IMR-90 (cell line): ENCODE data around the gene PADI1. TPM values are rescaled to one million over a fixed set of nuclear protein-coding genes. Genes with fewer than 3 reads are reported as not detected.

Source experiments
- ATAC-seq: fragments of 200-7000 bp; cut with Tn5 transposase; 2 replicates; pipeline ENCODE4 v1.9.1; 2020; ENCODE audit warnings: low read depth, mild to moderate bottlenecking, moderate library complexity
- BruUV-seq: library from RNA; stranded (reverse); fragments of 400-500 nt; replicated peaks from 2 replicates; lab custom pipeline; 2021; lab: Mats Ljungman, UMichigan
- CTCF ChIA-PET: fragments of 300-600 bp; formaldehyde crosslinking; extraction: SDS; loops from one replicate; lab custom pipeline; 2021; ENCODE audit warnings: antibody characterized with exemption; lab: Yijun Ruan, JAX
- POLR2A ChIA-PET: fragments of 300-600 bp; sonication (Branson Sonifier 250); formaldehyde crosslinking; loops from one replicate; lab custom pipeline; 2022; ENCODE audit warnings: antibody characterized with exemption; ENCODE audit not compliant: unreplicated experiment; lab: Charles Lee
- DNase-seq: peaks from one replicate; pipeline ENCODE4 v3.0.0; 2013
- H2AFZ ChIP-seq: replicated peaks from 2 replicates; pipeline ENCODE3; 2013; ENCODE audit warnings: low read length, mild to moderate bottlenecking; ENCODE audit not compliant: poor library complexity
- H2AK5ac ChIP-seq: 2 replicates; pipeline ENCODE4 v1.6.1; 2013; ENCODE audit warnings: low read depth, low read length, inconsistent platforms
- H2AK9ac ChIP-seq: replicated peaks from 2 replicates; pipeline ENCODE3; 2013; ENCODE audit warnings: mild to moderate bottlenecking, low read depth, low read length, moderate library complexity; ENCODE audit not compliant: poor library complexity
- H2BK120ac ChIP-seq: 2 replicates; pipeline ENCODE4 v1.6.1; 2013; ENCODE audit warnings: low read depth, low read length, inconsistent platforms
- H2BK15ac ChIP-seq: 3 replicates; pipeline ENCODE4 v1.6.1; 2013; ENCODE audit warnings: low read depth, low read length, inconsistent platforms
- H2BK20ac ChIP-seq: 2 replicates; pipeline ENCODE4 v1.6.1; 2013; ENCODE audit warnings: low read depth, mild to moderate bottlenecking, inconsistent platforms, low read length, moderate library complexity
- H2BK5ac ChIP-seq: 2 replicates; pipeline ENCODE4 v1.6.1; 2013; ENCODE audit warnings: mild to moderate bottlenecking, low read depth, low read length, inconsistent platforms; ENCODE audit not compliant: poor library complexity, severe bottlenecking
- H3K14ac ChIP-seq: replicated peaks from 2 replicates; pipeline ENCODE4 v1.6.1; 2013; ENCODE audit warnings: low read depth, low read length, inconsistent platforms
- H3K18ac ChIP-seq: 2 replicates; pipeline ENCODE4 v1.6.1; 2013; ENCODE audit warnings: low read depth, low read length, control low read depth
- H3K23ac ChIP-seq: 2 replicates; pipeline ENCODE4 v1.6.1; 2013; ENCODE audit warnings: low read depth, low read length, inconsistent platforms
- H3K27ac ChIP-seq: 2 replicates; pipeline ENCODE4 v1.5.1; 2013; ENCODE audit warnings: mild to moderate bottlenecking, control low read depth, low read length; ENCODE audit not compliant: insufficient read depth
- H3K27me3 ChIP-seq: 2 replicates; pipeline ENCODE4 v1.6.1; 2013; ENCODE audit warnings: low read length; ENCODE audit not compliant: control insufficient read depth, insufficient read depth
- H3K36me3 ChIP-seq: 2 replicates; pipeline ENCODE4 v1.6.1; 2013; ENCODE audit warnings: low read length, mixed read lengths; ENCODE audit not compliant: control insufficient read depth, insufficient read depth
- H3K4ac ChIP-seq: 2 replicates; pipeline ENCODE4 v1.6.1; 2013; ENCODE audit warnings: low read depth, low read length, inconsistent platforms
- H3K4me1 ChIP-seq: 2 replicates; pipeline ENCODE4 v1.6.1; 2013; ENCODE audit warnings: low read length, mixed read lengths; ENCODE audit not compliant: control insufficient read depth, insufficient read depth
- H3K4me2 ChIP-seq: 2 replicates; pipeline ENCODE4 v1.6.1; 2013; ENCODE audit warnings: low read depth, mild to moderate bottlenecking, control low read depth, low read length, moderate library complexity
- H3K4me3 ChIP-seq: 2 replicates; pipeline ENCODE4 v1.5.1; 2013; ENCODE audit warnings: low read depth, mild to moderate bottlenecking, control low read depth, low read length, moderate library complexity; ENCODE audit not compliant: insufficient read depth
- H3K56ac ChIP-seq: 2 replicates; pipeline ENCODE4 v1.6.1; 2013; ENCODE audit warnings: low read length, inconsistent platforms; ENCODE audit not compliant: insufficient read depth; ENCODE audit errors: extremely low read depth
- H3K79me1 ChIP-seq, 2 experiments: 2 replicates each; pipeline ENCODE4 v1.6.1; 2013; ENCODE audit warnings: low read length in 2 of 2, inconsistent platforms in 1 of 2, low read depth in 1 of 2
- H3K9ac ChIP-seq: 2 replicates; pipeline ENCODE4 v1.6.1; 2013; ENCODE audit warnings: low read depth, low read length, control low read depth
- H3K9me1 ChIP-seq: 2 replicates; pipeline ENCODE4 v1.6.1; 2013; ENCODE audit warnings: low read length, inconsistent platforms; ENCODE audit not compliant: insufficient read depth
- H3K9me3 ChIP-seq: 2 replicates; pipeline ENCODE4 v1.6.1; 2013; ENCODE audit warnings: low read length; ENCODE audit not compliant: control insufficient read depth, insufficient read depth
- H4K20me1 ChIP-seq: 2 replicates; pipeline ENCODE4 v1.6.1; 2013; ENCODE audit warnings: low read length, inconsistent platforms; ENCODE audit not compliant: insufficient read depth
- H4K5ac ChIP-seq: 2 replicates; pipeline ENCODE4 v1.6.1; 2013; ENCODE audit warnings: mild to moderate bottlenecking, low read depth, low read length, control low read depth
- H4K8ac ChIP-seq, 2 experiments: 2 replicates each; pipeline ENCODE4 v1.6.1; 2013; ENCODE audit warnings: low read depth in 2 of 2, low read length in 2 of 2, control low read depth in 1 of 2, inconsistent platforms in 1 of 2
- H4K91ac ChIP-seq: 2 replicates; pipeline ENCODE4 v1.6.1; 2013; ENCODE audit warnings: low read depth, low read length, inconsistent platforms; ENCODE audit not compliant: insufficient read depth
- CEBPB ChIP-seq: IDR thresholded peaks from 2 replicates; pipeline ENCODE4 v1.6.1; 2012; ENCODE audit warnings: low read depth, low read length, improper control_type of control experiment
- WGBS, 2 experiments: methylation state at CpG; one replicate each; pipeline versions ENCODE4 v1.1.5 to v1.1.7; 2013; ENCODE audit warnings: missing lambda C conversion rate in 2 of 2; ENCODE audit not compliant: insufficient read length in 1 of 2; ENCODE audit errors: extremely low coverage in 2 of 2; 5-methylcytosine and 5-hydroxymethylcytosine counted together
- dilution Hi-C: fragments of 300-500 bp; cut with HindIII; formaldehyde crosslinking; loops from one replicate; pipeline ENCODE4 v1.14.3; 2018; ENCODE audit warnings: low sequenced_read_pairs; ENCODE audit not compliant: unreplicated experiment
- in situ Hi-C: fragments of 300-500 bp; cut with MboI; formaldehyde crosslinking; loops from 3 replicates; pipeline ENCODE4 v1.14.3; 2019; ENCODE audit warnings: low sequenced_read_pairs, inconsistent platforms, mixed read lengths
- intact Hi-C: fragments of 100-400 bp; cut with micrococcal nuclease; formaldehyde crosslinking; loops from 2 replicates; pipeline ENCODE4 v1.10.0; 2022
- polyA plus RNA-seq, 3 experiments: library from polyadenylated mRNA; depleted of rRNA; stranded (reverse); fragments of >200 nt; gene quantifications; 2 replicates each; pipeline ENCODE4 v1.2.3, GENCODE V29; 2012; ENCODE audit warnings: low replicate concordance in 1 of 3
- total RNA-seq: library from RNA; depleted of rRNA; stranded (reverse); fragments of >200 nt; gene quantifications from 2 replicates; pipeline ENCODE4 v1.2.3, GENCODE V29; 2012

Gene PADI1
- total and polyA plus RNA-seq, 2 of the 4 experiments (the other 2 are of a cell fraction): 0.17 TPM; not detected in 1

GRCh38 chr1:17229379-17229778, 24.5 kb downstream of the PADI1 start:
- no peak overlapping the region for H3K18ac ChIP-seq
- WGBS, 2 experiments: 75% methylated on average over 3 of the region's 6 CpGs; no CpG with 5 or more reads in 1 of the 2 experiments
- intact Hi-C loops (no loop called here), in situ Hi-C loops (no loop called here), dilution Hi-C loops (no loop called here)
- no peak overlapping the region for H2BK5ac ChIP-seq
- no peak overlapping the region for H3K27ac ChIP-seq
- no peak overlapping the region for H4K8ac ChIP-seq
- H3K79me1 ChIP-seq: no peaks in the 10 kb centered on the region
- DNase-seq (no peak), ATAC-seq (no peak)
- no peak overlapping the region; the same call in 1 of the 2 replicates for H2BK120ac ChIP-seq
- H3K4me2 ChIP-seq: no peak overlapping the region
- H3K4me3 ChIP-seq: no peak overlapping the region
- H3K4ac ChIP-seq: no peak overlapping the region
- no peak overlapping the region for H3K14ac ChIP-seq
- H2BK20ac ChIP-seq: no peak overlapping the region
- ChIA-PET CTCF (no interaction called here), POLR2A (no interaction called here)
- no peaks in the 10 kb centered on the region for H3K36me3 ChIP-seq
- H2AK5ac ChIP-seq: peak overlapping the region; percentile 13; the same call in 1 of the 2 replicates
- H3K23ac ChIP-seq: no peak overlapping the region
- 0 out of 2 replicates have a peak, but pooled peaks cover 3% of the 10 kb centered on the region for H4K20me1 ChIP-seq
- H4K5ac ChIP-seq: no peak overlapping the region
- H2AK9ac ChIP-seq: no peak overlapping the region
- H4K91ac ChIP-seq: 0 out of 2 replicates have a peak overlapping the region, but pooled peaks have one; percentile 17
- no TSS peak for BruUV-seq
- H3K9me1 ChIP-seq: peaks cover 8% of the 10 kb centered on the region
- H3K27me3 ChIP-seq: peaks cover 5% of the 10 kb centered on the region
- H3K4me1 ChIP-seq: peaks cover 13% of the 10 kb centered on the region
- H2AFZ ChIP-seq: no peak overlapping the region
- no peak overlapping the region for H3K56ac ChIP-seq
- no peak overlapping the region for H3K9ac ChIP-seq
- TF ChIP-seq CEBPB: no peak
- H3K9me3 ChIP-seq: no peaks in the 10 kb centered on the region
- H2BK15ac ChIP-seq: peak overlapping the region; percentile 23; the same call in 1 of the 3 replicates
